NT2/D1 (cell line): ENCODE measurements around the gene FRMD4A.

Experiments
- DNase-seq: peaks from one replicate; pipeline ENCODE4 v3.0.0-alpha.2; 2011; ENCODE audit warnings: low read depth, low spot score
- H3K27me3 ChIP-seq: 2 replicates; pipeline ENCODE4 v1.6.0; 2011; ENCODE audit warnings: mild to moderate bottlenecking; ENCODE audit not compliant: insufficient read length, insufficient read depth
- H3K36me3 ChIP-seq: 2 replicates; pipeline ENCODE4 v1.6.1; 2011; ENCODE audit warnings: mild to moderate bottlenecking, low read length, mixed read lengths; ENCODE audit not compliant: insufficient read depth, insufficient read length
- H3K4me1 ChIP-seq: 2 replicates; pipeline ENCODE4 v1.5.1; 2011; ENCODE audit not compliant: insufficient read depth, insufficient read length
- H3K4me3 ChIP-seq: 2 replicates; pipeline ENCODE4 v1.5.1; 2011; ENCODE audit warnings: low read depth; ENCODE audit not compliant: insufficient read length
- H3K9ac ChIP-seq: 2 replicates; pipeline ENCODE4 v1.6.0; 2011; ENCODE audit warnings: low read depth; ENCODE audit not compliant: insufficient read length
- H3K9me3 ChIP-seq: 2 replicates; pipeline ENCODE4 v1.5.1; 2011; ENCODE audit warnings: mild to moderate bottlenecking, low read length; ENCODE audit not compliant: insufficient read depth
- SUZ12 ChIP-seq: IDR thresholded peaks from 2 replicates; pipeline ENCODE4 v1.6.1; 2011; ENCODE audit not compliant: insufficient read length, insufficient read depth; ENCODE audit errors: extremely low read depth
- YY1 ChIP-seq: IDR thresholded peaks from 2 replicates; pipeline ENCODE4 v1.6.1; 2011; ENCODE audit not compliant: insufficient read length, insufficient read depth
- ZNF274 ChIP-seq: IDR thresholded peaks from 2 replicates; pipeline ENCODE4 v1.6.1; 2011; ENCODE audit warnings: mild to moderate bottlenecking, low read depth, low read length

FRMD4A gene

GRCh38 chr10:13858709-13859108 is 472.0 kb downstream of the FRMD4A start:
- H3K9ac ChIP-seq: no peak overlapping the region
- no peaks in the 10 kb centered on the region for H3K9me3 ChIP-seq
- no peak overlapping the region for H3K4me3 ChIP-seq
- DNase-seq: no peak
- H3K36me3 ChIP-seq: peaks cover 9% of the 10 kb centered on the region
- no peaks in the 10 kb centered on the region for H3K27me3 ChIP-seq
- H3K4me1 ChIP-seq: no peaks in the 10 kb centered on the region
- TF ChIP-seq SUZ12 (no peak), ZNF274 (no peak), YY1 (no peak)

- Histone ChIP-seq H3K9ac (no peak overlapping the region), H3K27me3 (no peaks in the 10 kb centered on the region), H3K4me1 (no peaks in the 10 kb centered on the region), H3K9me3 (no peaks in the 10 kb centered on the region), H3K4me3 (no peak overlapping the region), H3K36me3 (peaks cover 9% of the 10 kb centered on the region)
- TF ChIP-seq SUZ12: no peak
- TF ChIP-seq ZNF274: no peak
- TF ChIP-seq YY1: no peak
- no peak for DNase-seq
Observed at GRCh38 chr10:13857451-13857850, 473.3 kb downstream of the FRMD4A start.

GRCh38 chr10:13853854-13854253 is 476.9 kb downstream of the FRMD4A start:
- no peaks in the 10 kb centered on the region for H3K27me3 ChIP-seq
- no peaks in the 10 kb centered on the region for H3K9me3 ChIP-seq
- H3K9ac ChIP-seq: no peak overlapping the region
- peaks cover 9% of the 10 kb centered on the region for H3K36me3 ChIP-seq
- no peak for DNase-seq
- no peaks in the 10 kb centered on the region for H3K4me1 ChIP-seq
- TF ChIP-seq SUZ12 (no peak), ZNF274 (no peak), YY1 (no peak)
- H3K4me3 ChIP-seq: no peak overlapping the region

GRCh38 chr10:13852872-13853271 is 477.9 kb downstream of the FRMD4A start:
- Histone ChIP-seq H3K4me3 (no peak overlapping the region), H3K4me1 (no peaks in the 10 kb centered on the region), H3K27me3 (no peaks in the 10 kb centered on the region), H3K9ac (no peak overlapping the region), H3K9me3 (no peaks in the 10 kb centered on the region), H3K36me3 (peaks cover 9% of the 10 kb centered on the region)
- TF ChIP-seq ZNF274: no peak
- no peak for TF ChIP-seq YY1
- TF ChIP-seq SUZ12: no peak
- DNase-seq: no peak

- no peak for TF ChIP-seq YY1
- no peak for TF ChIP-seq SUZ12
- TF ChIP-seq ZNF274: no peak
- no peaks in the 10 kb centered on the region for H3K9me3 ChIP-seq
- no peaks in the 10 kb centered on the region for H3K4me1 ChIP-seq
- H3K36me3 ChIP-seq: peaks cover 3% of the 10 kb centered on the region
- no peak for DNase-seq
- no peak overlapping the region for H3K4me3 ChIP-seq
- no peak overlapping the region for H3K9ac ChIP-seq
- H3K27me3 ChIP-seq: no peaks in the 10 kb centered on the region
Observed at GRCh38 chr10:13851906-13852305, 478.8 kb downstream of the FRMD4A start.

GRCh38 chr10:13848520-13849445 is 481.9 kb downstream of the FRMD4A start:
- peaks cover 3% of the 10 kb centered on the region for H3K36me3 ChIP-seq
- no peaks in the 10 kb centered on the region for H3K27me3 ChIP-seq
- H3K9me3 ChIP-seq: no peaks in the 10 kb centered on the region
- no peak for DNase-seq
- no peak overlapping the region for H3K9ac ChIP-seq
- H3K4me1 ChIP-seq: no peaks in the 10 kb centered on the region
- H3K4me3 ChIP-seq: no peak overlapping the region
- TF ChIP-seq ZNF274 (no peak), YY1 (no peak), SUZ12 (no peak)

- TF ChIP-seq ZNF274 (no peak), SUZ12 (no peak), YY1 (no peak)
- no peaks in the 10 kb centered on the region for H3K4me1 ChIP-seq
- DNase-seq: no peak
- H3K4me3 ChIP-seq: no peak overlapping the region
- no peaks in the 10 kb centered on the region for H3K27me3 ChIP-seq
- H3K9me3 ChIP-seq: peaks cover 4% of the 10 kb centered on the region
- peaks cover 3% of the 10 kb centered on the region for H3K36me3 ChIP-seq
- H3K9ac ChIP-seq: no peak overlapping the region
Observed at GRCh38 chr10:13847201-13847631, 483.5 kb downstream of the FRMD4A start.
